Body of pancreas (tissue), 4 donors: ENCODE measurements around the gene HLA-C. TPM values are rescaled to one million over a fixed set of nuclear protein-coding genes. Genes with fewer than 3 reads are reported as not detected.
"Not testable (repeated sequence)": the region's sequence is repeated elsewhere in the genome, so short reads cannot be mapped to it uniquely, and the experiment has no call there.

Experiments used
- ATAC-seq: fragments of 150-250 bp; one replicate; pipeline ENCODE4 v1.9.1; 2016
- DNase-seq, 4 donors: peaks; one replicate each; pipeline ENCODE4 v3.0.0-alpha.2; 2019
- H3K27ac ChIP-seq, 4 donors: fragments of 200-600 bp; sonication (generic); 1 replicate in 3 of 4; 2 replicates in 1 of 4; pipeline versions ENCODE4 v1.5.1 to v1.6.1; 2016 to 2019; ENCODE audit warnings: mild to moderate bottlenecking in 1 of 4, mixed read lengths in 1 of 4, moderate library complexity in 1 of 4
- H3K27me3 ChIP-seq, 2 donors: fragments of 200-600 bp; sonication (generic); one replicate each; pipeline ENCODE4 v1.6.0; 2016; ENCODE audit warnings: mild to moderate bottlenecking in 1 of 2
- H3K36me3 ChIP-seq, 2 donors: fragments of 200-600 bp; sonication (generic); replicated peaks in 1 of 2; 2 replicates each; pipeline ENCODE4 v1.5.1; 2016; ENCODE audit warnings: low read depth in 2 of 2; ENCODE audit not compliant: insufficient read depth in 1 of 2
- H3K4me1 ChIP-seq: fragments of 200-600 bp; sonication (generic); one replicate; pipeline ENCODE4 v1.6.0; 2016
- H3K4me3 ChIP-seq, 2 donors: fragments of 200-600 bp; sonication (generic); 1 replicate in 1 of 2; 2 replicates in 1 of 2; pipeline ENCODE4 v1.5.1; 2016 to 2019
- H3K9me3 ChIP-seq, 3 donors: fragments of 200-600 bp; sonication (generic); 1 replicate in 2 of 3; 2 replicates in 1 of 3; pipeline ENCODE4 v1.5.1; 2016
- CTCF ChIP-seq, 7 experiments: fragments of 450-650 bp in 4 of 7; fragments of 200-600 bp in 3 of 7; sonication (generic) in 3 of 7; IDR thresholded peaks; one replicate each; pipeline ENCODE4 v1.5.1; 2016 to 2019; ENCODE audit warnings: antibody characterized with exemption in 7 of 7
- POLR2A ChIP-seq, 3 donors: fragments of 450-650 bp; IDR thresholded peaks; one replicate each; pipeline ENCODE4 v1.6.1; 2016; ENCODE audit warnings: antibody characterized with exemption in 3 of 3, mild to moderate bottlenecking in 2 of 3
- WGBS, 2 donors: methylation state at CpG; one replicate each; pipeline ENCODE4 v1.1.5; 2017; 5-methylcytosine and 5-hydroxymethylcytosine counted together
- intact Hi-C: fragments of 100-400 bp; cut with DNase I; formaldehyde crosslinking; loops from one replicate; pipeline ENCODE4 v1.15.1; 2023
- total RNA-seq, 2 donors: library from RNA; depleted of rRNA; stranded (reverse); fragments of >200 nt; gene quantifications; one replicate each; pipeline ENCODE4 v1.1.0, GENCODE V29; 2016

Gene HLA-C
- total RNA-seq, 2 donors from 2014 or later = 93.9 to 364 TPM

- intact Hi-C loops = no loop called here
- ATAC-seq (peak; percentile 90), DNase-seq (peak in 2 of 4 donors; percentile 34 to 55)
- Histone ChIP-seq H3K27ac (peak overlapping the region in 2 of 4 donors; percentile 3 to 38), H3K27me3 (no peaks in the 10 kb centered on the region), H3K36me3 (no peaks in the 10 kb centered on the region), H3K4me1 (no peaks in the 10 kb centered on the region), H3K9me3 (no peaks in the 10 kb centered on the region), H3K4me3 (no peak overlapping the region)
- 41 to 58% methylated on average over 2 of the region's 2 CpGs for WGBS, 2 donors
- TF ChIP-seq CTCF (IDR thresholded peaks at IDR 0.05) (no peak), POLR2A (IDR thresholded peaks at IDR 0.05) (no peak)
Measured at GRCh38 chr6:31246051-31246521, 25.8 kb downstream of the HLA-C start.

GRCh38 chr6:31243508-31243907, 28.4 kb downstream of the HLA-C start:
- intact Hi-C loops = no loop called here
- Histone ChIP-seq H3K4me3 (no peak overlapping the region), H3K36me3 (no peaks in the 10 kb centered on the region), H3K27ac (no peak overlapping the region), H3K4me1 (no peaks in the 10 kb centered on the region), H3K9me3 (no peaks in the 10 kb centered on the region), H3K27me3 (no peaks in the 10 kb centered on the region)
- no peak for TF ChIP-seq CTCF (IDR thresholded peaks at IDR 0.05)
- TF ChIP-seq POLR2A (IDR thresholded peaks at IDR 0.05) = no peak
- ATAC-seq (no peak), DNase-seq (no peak)
- WGBS, 2 donors = 29 to 68% methylated on average over 1 of the region's 5 CpGs

DNA sequence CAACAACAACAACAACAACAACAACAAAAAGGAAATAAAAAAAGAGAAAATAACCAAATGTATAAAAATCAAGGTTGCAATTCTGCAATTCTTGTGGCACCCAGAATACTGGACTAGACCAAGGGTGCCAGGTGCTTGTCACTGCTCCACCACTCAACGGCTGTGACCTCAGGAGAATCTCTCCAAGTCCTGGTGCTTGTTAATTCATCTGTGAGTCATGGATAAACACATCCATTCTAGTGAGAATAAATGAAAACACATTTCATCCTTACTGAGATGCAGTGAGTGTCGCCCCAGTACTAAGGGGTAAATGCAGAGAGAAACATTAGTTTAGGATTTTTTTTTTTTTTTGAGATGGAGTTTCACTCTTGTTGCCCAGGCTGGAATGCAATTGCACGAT, 32.0 kb downstream of the HLA-C start:
- no peaks in the 10 kb centered on the region for H3K9me3 ChIP-seq
- TF ChIP-seq POLR2A (IDR thresholded peaks at IDR 0.05) (no peak), CTCF (IDR thresholded peaks at IDR 0.05) (no peak)
- intact Hi-C loops = no loop called here
- WGBS, 2 donors = 15 to 27% methylated on average over 3 of the region's 3 CpGs
- no peak overlapping the region for H3K4me3 ChIP-seq
- no peak overlapping the region for H3K27ac ChIP-seq
- DNase-seq (no peak), ATAC-seq (no peak)
- H3K27me3 ChIP-seq = no peaks in the 10 kb centered on the region
- H3K36me3 ChIP-seq = no peaks in the 10 kb centered on the region
- no peaks in the 10 kb centered on the region for H3K4me1 ChIP-seq

GRCh38 chr6:31234101-31234500, 37.8 kb downstream of the HLA-C start:
- 16 to 19% methylated on average over 4 of the region's 4 CpGs for WGBS, 2 donors
- H3K9me3 ChIP-seq, H3K4me3 ChIP-seq, intact Hi-C loops, ATAC-seq, H3K27ac ChIP-seq, H3K4me1 ChIP-seq, H3K36me3 ChIP-seq, DNase-seq, H3K27me3 ChIP-seq: not testable (repeated sequence)

- intact Hi-C loops = no loop called here
- 82% methylated on average over 6 of the region's 6 CpGs for WGBS, 2 donors
- ATAC-seq = no peak
Measured at GRCh38 chr6:31228476-31228875, 43.4 kb downstream of the HLA-C start.

More at GRCh38 chr6:31228476-31228875, 43.4 kb downstream of the HLA-C start:
- Histone ChIP-seq H3K36me3 (no peaks in the 10 kb centered on the region), H3K27ac (no peak overlapping the region), H3K27me3 (no peaks in the 10 kb centered on the region), H3K4me1 (peaks cover 7% of the 10 kb centered on the region), H3K4me3 (no peak overlapping the region), H3K9me3 (no peaks in the 10 kb centered on the region)
- no peak for DNase-seq
- TF ChIP-seq CTCF (IDR thresholded peaks at IDR 0.05) = no peak
- TF ChIP-seq POLR2A (IDR thresholded peaks at IDR 0.05) = no peak
